Measurements from ENCODE around the gene FUT4.
"Not testable (repeated sequence)": the region's sequence is repeated elsewhere in the genome, so short reads cannot be mapped to it uniquely, and the experiment has no call there.

The FUT4 gene, protein sequence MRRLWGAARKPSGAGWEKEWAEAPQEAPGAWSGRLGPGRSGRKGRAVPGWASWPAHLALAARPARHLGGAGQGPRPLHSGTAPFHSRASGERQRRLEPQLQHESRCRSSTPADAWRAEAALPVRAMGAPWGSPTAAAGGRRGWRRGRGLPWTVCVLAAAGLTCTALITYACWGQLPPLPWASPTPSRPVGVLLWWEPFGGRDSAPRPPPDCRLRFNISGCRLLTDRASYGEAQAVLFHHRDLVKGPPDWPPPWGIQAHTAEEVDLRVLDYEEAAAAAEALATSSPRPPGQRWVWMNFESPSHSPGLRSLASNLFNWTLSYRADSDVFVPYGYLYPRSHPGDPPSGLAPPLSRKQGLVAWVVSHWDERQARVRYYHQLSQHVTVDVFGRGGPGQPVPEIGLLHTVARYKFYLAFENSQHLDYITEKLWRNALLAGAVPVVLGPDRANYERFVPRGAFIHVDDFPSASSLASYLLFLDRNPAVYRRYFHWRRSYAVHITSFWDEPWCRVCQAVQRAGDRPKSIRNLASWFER

DNA sequence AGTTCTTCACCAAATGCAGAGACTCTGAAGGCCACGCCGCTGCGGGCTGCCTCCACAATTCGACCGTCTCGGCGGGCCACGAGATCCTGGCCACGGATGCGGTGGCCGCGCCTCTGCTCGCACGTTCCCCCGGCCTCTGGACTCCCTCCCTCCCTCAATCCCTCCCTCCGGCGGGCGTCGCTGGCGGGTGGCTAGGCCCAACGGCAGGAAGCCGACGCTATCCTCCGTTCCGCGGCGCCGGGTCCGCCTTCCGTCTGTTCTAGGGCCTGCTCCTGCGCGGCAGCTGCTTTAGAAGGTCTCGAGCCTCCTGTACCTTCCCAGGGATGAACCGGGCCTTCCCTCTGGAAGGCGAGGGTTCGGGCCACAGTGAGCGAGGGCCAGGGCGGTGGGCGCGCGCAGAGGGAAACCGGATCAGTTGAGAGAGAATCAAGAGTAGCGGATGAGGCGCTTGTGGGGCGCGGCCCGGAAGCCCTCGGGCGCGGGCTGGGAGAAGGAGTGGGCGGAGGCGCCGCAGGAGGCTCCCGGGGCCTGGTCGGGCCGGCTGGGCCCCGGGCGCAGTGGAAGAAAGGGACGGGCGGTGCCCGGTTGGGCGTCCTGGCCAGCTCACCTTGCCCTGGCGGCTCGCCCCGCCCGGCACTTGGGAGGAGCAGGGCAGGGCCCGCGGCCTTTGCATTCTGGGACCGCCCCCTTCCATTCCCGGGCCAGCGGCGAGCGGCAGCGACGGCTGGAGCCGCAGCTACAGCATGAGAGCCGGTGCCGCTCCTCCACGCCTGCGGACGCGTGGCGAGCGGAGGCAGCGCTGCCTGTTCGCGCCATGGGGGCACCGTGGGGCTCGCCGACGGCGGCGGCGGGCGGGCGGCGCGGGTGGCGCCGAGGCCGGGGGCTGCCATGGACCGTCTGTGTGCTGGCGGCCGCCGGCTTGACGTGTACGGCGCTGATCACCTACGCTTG is at the start of gene FUT4:
Gene FUT4 (plus strand): TSS at position 227 of the 951 bp plus-strand sequence. CDS start 213 bp downstream, at position 440.
- peak; percentile 20 for DNase-seq

DNA sequence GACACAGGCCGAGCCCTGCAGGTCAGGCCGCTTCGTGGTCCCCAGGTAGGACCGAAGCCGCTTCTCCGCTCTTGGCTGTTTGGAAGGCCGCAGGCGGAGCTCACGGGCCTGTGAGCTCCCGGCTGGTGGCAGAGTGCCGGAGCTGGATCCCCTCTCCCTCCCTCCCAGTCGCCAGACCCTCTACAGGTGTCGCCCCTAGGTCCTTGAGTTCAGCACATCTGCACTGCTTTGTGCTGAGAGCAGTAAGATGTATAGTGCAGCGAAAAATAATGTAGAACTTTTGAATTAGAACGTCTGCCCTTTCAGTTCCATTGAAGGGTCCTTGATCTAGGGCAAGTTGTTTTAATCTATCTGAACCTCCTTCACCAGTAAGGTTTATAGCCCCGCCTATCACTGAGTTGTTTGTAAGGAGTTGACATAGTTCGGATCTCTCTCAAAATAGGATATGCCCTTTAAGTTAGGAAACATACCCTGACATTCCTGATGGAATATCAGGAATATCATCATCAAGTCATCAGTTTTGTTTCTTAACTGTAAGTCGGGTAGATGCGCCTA is 49.5 kb upstream of the FUT4 start:
- DNase-seq: no peak

DNA sequence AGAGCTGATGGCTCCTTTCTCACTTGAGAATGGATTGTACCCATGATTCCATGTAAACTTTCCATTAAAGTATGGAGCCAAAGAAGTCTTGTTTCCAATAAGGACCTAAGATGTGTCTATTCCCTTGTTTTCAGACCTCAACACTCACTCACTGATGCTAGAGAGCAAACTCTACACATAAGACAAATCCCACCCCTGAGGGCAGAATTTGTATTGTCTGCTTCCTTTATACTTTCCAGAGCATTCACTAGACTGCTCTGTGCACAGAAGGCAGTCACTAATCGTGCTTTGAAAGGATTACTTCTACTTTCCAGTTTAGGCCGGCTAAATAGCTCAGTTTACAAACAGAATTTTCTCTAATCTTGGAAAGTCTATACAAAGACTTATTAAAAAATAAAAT is 43.5 kb upstream of the FUT4 start:
- DNase-seq: no peak

DNA sequence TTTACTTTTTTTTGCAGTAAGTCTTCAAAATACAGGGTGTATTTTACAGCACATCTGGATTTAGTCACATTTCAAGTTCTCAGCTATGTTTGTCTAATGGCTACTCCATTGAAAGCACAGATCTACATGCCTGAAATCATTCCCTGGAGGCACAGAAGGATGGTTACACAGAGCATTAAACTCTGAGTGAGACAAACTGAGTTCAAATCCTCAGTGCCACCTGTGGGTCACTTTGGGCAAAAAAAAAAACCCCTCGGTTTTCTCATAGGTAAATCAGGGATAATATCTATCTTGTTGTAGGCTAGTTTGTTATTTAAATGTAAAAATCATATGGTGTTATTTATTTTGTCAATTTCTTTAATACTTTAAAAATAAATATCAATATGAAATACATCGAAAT is 42.2 kb upstream of the FUT4 start:
- DNase-seq: no peak

DNA sequence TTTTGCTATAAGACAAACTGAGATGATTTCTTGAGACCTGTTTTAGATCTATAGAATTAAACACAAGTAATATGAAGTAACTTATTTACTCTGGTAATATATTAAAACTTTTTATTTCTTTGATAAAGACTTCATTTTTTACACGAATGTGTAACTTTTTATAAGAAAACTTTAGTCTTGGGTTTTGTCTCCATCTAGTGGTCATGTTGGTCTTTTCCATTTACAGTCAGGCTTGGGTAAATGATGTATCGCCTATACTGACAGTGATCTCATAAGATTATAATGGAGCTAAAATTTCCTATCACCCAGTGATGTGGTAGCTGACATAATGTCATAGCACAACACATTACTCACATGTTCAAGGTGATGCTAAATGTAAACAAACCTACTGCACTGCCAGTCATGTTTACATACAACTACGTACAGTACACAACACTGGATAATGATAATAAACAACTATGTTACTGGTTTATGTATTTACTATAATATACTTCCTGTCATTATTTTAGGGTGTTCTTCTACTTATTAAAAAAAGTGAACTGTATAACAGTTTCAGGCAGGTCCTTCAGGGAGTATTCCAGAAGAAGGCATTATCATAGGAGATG is 38.9 kb upstream of the FUT4 start:
- DNase-seq: no peak

DNA sequence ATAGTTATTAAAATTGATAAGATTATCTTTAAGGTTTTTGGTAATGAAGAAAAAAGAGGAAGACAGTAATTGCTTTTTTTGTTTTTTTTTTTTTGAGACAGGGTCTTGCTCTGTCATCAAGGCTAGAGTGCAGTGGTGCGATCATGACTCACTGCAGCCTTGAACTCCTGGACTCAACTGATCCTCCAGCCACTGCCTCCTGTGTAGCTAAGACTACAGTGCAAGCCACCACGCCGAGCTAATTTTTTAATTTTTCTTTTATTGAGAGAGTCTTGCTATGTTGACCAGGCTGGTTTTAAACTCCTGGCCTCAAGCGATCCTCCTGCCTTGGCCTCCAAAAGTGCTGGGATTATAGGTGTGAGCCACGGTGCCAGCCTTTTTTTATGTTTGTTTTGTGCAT is 37.2 kb upstream of the FUT4 start:
- DNase-seq: not testable (repeated sequence)

DNA sequence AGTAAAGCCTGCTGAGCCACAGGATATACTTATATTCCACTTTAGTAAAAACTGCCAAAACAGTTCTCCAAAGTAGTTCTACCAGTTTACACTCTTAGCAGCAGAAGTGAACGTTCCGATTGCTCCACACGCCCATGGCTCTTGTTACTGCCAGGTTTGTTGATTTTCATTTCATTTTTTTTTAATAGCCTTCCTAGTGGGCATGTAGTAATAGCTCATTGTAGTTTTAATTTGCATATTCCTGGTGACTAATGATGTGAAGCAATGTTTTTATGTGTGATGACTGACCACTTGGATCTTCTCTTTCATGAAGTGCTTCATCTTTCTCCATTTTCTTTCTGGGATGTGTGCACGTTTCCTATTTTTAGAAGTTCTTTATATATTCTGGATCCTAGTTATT is 36.2 kb upstream of the FUT4 start:
- no peak for DNase-seq

DNA sequence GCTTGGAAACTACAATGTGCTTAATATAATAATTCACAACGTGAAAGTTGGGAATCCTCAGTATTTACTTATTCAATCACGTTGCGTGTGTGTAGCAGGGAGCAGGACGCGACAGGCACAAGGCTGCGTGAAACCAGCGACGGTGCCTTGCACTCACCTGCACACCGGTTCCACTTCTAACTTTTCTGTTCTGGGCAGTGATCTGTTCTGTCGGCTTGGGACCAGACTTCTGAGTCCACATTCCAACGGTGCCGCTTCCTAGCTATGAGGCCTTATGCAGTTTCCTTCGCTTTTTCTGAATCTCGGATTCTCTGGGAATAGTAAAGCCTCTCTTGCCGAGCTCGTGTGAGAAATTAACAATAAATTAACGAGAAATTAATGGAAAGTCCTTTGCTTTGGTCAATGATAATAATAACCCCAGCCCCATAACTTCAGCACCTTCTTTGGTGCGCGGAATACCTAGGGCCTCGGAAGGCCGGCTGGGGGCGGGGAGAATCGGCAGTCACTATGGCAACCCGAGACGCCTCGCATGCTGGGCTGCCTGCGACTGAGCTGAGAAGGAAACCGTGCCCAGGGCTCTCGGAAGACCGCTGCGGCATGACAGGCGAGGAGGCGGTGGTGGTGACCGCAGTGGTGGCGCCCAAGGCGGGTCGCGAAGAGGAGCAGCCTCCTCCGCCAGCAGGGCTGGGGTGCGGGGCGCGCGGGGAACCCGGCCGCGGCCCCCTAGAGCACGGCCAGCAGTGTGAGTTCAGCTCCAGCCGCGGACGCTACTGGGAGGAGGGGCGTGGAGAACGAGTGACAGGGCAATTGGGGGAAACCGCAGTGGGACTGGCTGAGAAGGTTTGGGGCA is 31.6 kb upstream of the FUT4 start, which contains the start of gene C11orf97:
Gene C11orf97 (plus strand): TSS at position 530 of the 850 bp plus-strand sequence. CDS start 68 bp downstream, at position 598.
- DNase-seq: no peak

DNA sequence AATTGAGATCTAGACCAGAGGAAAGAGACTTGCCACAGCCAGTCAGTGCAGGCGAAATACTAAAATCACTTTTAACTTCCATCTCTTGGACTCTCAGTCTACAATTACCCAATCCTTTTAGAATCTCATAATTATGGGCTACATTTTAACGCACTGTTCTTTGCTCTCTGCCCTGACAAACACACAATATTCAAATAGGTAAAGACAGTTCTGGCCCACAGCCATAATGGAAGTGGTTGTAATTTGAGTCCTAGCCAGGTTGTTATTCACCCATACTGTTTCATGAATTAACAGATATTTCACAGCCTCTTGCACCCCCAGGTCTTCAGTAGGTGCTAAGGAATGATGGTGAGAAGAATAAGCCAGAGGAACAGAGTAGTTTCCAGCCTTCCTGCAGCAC is 30.6 kb upstream of the FUT4 start:
- DNase-seq: no peak

DNA sequence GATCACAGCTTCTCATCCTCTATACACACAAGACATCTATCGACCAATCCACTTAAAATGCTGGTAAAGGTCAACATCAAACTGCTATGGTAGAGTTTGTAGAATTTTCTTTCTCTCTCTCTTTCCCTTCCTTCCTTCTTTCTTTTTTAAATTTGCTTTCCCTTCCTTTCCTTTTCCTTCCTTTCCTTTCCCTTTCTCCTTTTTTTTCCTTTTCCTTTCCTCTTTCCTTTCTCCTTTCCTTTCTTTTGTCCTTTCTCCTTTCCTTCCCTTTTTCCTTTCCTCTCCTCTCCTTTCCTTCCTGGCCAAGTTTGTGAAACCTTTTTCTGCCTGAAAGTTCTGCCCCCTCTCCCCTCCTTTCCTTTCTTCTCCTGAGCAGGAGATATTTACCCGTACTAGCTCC is 28.3 kb upstream of the FUT4 start:
- no peak for DNase-seq

DNA sequence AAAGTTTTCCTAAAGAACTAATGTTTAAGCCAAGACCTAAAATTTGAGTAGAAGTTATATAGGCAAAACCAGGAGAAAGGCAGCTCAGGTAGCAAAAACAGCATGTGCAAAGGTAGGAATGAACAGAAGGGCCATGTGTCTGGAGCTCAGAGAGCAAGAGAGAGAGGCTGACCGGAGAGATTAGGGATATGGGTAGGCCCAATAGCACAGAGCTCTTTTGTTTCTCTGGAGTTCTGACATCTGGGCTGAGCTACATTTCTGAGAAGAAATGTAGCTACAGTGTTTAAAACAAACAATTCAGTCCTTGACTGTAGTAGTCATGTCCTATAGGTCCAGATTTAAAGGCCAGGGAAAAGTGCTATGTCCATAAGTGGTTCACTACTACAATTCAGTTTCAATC is 27.0 kb upstream of the FUT4 start:
- DNase-seq: no peak

DNA sequence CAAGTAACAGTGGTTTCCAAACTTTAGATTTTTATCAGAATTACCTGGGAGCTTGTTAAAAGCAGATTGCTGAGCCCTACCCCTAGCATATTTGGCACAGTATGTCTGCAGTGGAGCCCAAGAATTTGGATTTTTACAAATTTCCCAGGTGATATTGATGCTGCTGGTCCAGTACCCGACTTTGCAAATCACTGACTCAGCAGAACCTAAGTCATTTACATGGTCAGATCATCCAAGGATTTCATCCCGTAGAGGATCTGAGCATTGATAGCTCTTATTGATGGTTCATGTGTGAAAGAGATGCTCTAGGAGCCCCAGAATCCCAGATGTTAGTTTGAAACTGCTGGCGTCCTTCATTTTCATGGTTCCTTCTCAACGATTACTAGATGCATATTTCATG is 25.4 kb upstream of the FUT4 start:
- DNase-seq: no peak

DNA sequence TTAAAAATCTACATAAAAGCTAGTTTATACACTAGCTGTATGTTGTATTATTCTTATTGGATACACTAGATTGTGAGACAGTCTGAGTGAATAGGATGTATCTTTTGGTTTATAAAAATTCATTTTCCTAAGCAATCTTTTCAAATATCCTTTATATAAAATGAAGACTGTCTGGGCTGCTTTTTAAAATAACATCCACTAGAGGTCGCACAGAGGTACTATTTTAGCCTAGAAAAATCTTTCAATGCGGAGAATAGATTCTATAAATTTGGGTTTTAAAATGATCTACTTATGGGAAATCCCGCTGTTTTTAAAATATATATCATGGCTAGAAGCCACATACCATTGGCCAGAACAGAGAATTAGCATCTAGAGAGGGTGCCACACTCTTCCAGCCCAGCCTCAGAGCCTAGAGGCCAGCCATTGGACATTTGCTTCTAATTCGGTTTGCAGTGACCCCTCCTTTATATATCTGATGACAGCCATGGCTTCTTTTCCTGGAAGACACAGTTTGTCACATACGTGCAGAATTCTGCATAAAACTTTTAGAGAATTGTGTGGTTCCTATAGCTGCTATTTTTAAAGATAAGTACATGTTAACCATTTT is 24.1 kb upstream of the FUT4 start:
- no peak for DNase-seq

DNA sequence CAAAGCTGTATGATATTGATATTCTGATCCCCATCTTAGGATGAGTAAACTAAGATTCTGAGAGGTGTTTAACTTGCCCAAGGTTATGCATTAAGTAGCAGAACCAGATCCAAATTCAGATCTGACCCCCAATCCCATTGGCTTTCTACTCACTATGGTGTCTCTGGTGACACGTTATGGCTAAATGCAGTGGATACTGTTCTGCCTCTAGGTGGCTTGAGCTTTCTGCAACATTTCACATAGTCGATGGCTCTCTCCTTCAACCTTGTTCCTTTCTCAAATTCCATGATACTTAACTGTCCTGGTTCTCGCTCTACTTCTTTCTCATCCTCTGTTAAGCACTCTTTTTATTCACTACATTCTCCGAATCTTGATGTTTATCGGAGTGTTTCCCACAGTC is 22.0 kb upstream of the FUT4 start:
- no peak for DNase-seq

DNA sequence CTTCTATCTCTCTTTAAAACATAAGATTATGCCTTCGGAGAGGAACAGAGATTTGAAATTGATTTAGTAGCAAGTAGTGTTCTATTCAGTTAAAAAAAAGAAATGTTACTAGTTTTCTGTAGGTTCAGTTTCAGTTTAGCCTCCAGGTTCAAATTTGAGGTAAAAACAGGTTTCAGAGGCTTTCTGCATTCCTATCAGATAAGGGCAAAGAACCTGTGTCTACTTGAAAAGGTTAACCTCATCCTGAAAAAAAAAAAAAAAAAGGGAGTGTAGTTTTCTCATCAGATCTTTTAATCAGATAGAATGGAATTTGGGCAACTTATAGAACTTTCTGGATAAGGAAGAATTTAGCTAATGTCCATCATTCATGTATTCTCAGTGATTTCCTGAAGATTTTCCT is 19.4 kb upstream of the FUT4 start:
- no peak for DNase-seq

DNA sequence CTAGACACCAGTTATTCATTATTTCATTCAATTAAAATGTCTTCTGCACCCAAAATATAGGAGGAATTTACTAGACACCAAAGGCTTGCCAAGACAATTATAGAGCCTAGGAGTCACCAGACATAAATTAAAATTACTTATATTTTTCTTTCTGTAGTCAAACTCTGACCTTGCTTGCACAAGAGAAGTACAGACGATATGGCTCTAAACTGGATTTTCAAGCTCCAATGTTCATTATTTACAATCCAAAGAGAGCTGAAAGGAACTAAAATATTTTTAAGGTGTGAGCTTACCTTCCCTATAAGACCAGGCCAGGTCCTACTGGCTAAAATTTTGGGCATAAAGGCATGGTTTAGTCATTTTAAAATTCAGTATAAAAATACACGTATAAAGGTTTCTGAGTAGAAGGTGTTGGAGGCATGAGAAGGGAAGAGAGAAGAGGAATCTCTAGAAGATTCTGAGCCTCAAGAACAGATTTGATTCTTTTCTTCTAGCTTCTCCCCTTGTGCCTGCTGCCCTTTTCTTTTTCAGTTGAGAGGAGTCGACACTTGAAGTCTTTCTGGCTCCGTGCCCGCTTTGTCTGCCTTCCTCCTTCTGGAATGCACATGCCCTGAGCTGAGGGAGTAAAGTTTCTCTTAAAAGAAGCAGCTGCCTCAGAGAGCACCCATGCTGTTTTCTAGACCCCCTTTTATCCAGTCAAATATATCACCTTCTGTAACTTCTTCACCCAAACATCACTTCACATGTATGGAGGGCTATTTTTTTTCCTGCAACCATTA is 18.0 kb upstream of the FUT4 start:
- no peak for DNase-seq

DNA sequence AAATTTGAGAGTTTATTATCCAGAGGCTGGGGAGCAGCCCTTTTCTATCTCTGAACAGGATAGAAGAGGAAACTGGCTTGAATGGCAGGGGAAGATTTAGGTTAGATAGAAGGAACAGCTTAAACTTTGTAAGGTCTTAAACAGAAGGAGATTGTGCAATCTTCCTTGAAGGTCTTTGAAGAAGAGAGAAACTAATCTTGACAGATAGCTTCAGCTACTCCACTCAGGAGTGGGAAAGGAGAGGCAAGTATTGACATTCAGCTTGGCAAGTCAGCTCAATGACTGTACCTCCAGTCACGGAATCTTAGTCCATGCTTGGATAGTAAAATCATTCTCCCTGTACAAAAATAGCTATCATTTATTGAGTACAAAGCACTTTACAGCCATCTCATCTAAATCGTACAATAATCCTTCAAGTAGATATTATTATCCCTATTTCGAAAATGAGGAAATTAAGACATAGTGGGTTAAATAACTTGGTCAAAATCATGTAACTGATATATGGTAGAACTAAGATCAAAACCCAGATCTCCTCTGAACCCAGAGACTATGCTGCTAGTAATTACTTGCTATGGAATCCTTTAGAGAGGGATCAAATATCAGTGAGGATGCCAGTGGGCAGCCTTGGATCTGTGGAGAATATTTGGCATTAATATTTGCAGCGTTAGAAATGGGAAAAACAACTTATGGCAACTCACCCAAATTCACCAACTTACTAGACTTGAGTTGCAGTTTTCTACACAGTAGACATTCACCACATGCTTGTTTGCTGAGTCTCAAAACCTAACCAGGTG is 16.9 kb upstream of the FUT4 start:
- DNase-seq: no peak

DNA sequence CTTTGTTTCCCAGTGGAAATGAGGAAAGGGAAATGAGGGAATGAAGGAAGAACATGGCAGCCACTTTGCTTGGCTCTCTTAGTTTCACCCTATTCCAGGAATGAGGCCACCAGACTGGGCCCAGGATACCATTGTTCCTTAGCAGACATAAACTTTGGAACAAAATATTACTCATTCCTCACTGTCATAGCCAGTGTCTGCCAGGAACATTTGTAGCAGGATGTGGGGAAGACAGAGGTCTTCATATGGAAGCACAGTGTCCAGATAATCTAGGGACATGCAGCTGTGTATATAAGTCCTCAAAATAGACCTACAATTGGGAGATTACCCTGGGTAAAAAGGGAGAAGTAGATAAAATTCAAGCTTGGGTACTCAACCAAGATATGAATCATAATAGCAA is 15.2 kb upstream of the FUT4 start:
- DNase-seq: no peak

DNA sequence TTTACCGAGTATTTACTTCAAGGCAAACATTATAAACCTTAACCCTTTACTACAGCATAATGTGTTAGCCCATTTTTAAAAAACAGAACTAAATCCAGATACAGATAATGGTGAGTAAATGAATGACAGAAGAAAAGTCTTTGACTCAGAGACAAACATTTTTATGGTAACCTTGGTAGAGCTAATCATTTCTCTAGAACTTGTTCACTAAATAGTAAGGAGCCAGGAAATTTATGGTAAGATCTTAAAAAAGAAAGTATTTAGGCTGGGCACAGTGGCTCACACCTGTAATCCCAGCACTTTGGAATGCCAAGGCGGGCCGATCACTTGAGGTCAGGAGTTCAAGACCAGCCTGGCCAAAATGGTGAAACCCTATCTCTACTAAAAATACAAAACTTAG is 11.5 kb upstream of the FUT4 start:
- no peak for DNase-seq

DNA sequence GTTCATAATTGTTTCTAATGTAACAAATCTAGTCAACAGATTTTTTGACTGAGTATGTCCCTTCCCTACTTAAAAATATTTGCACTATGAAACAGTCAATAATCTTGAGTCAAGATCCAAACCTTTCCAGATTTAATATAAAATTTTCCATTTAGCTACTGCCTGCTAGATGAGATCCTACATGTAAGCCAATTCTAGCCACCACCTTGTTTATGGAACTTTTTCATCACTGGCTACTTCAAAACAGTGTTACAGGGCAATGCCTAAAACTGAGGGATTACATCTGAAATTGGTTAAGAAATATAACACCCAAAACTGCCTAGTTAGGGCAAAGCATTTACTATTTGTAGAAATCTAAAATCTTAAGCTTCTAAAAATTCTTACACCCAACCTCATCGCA is 10.5 kb upstream of the FUT4 start:
- DNase-seq: no peak
